Limb (tissue), 2 donors: ENCODE measurements around the gene TMTC4.
"Not testable (repeated sequence)": the region's sequence is repeated elsewhere in the genome, so short reads cannot be mapped to it uniquely, and the experiment has no call there.

Experiments used
- DNase-seq, 2 donors: peaks; one replicate each; pipeline ENCODE4 v3.0.0-alpha.2; 2016; ENCODE audit errors: extremely low spot score in 2 of 2

Gene TMTC4

DNA sequence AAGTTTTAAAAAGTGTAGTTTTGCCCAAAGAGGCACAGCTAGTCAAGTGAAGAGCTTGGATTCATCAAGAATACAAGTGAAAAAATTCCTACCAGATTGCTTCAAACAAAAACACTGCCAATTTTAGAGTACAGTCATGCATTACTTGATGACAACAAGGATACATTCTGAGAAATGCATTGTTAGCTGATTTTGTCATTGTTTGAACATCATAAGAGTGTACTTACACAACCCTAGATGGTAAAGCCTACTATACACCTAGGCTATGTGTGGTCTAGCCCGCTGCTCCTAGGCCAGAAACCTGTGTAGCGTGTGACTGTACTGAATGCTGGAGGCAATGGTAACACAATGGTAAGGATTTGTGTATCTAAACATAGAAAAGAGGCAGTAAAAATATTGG is 41.1 kb downstream of the TMTC4 start:
- no peak for DNase-seq

DNA sequence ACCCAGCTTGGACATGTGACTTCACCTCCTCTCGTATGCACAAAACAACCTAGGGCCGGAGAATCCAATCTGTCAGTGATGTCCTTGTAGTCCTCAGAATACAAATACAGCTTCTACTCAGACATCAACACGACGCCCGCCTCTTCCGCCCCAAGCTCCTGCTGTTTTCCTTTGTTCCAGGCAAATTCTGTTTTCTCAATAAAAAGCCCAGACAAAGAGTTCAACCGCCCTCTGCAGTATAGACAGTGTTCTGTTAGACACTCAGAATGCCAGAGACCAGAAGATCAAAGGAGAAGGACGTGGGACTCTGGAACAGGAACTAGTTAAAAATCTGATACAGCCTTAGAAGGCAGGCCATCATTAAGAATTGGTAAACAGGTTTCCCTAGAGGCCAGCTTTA is 44.0 kb downstream of the TMTC4 start:
- no peak for DNase-seq

DNA sequence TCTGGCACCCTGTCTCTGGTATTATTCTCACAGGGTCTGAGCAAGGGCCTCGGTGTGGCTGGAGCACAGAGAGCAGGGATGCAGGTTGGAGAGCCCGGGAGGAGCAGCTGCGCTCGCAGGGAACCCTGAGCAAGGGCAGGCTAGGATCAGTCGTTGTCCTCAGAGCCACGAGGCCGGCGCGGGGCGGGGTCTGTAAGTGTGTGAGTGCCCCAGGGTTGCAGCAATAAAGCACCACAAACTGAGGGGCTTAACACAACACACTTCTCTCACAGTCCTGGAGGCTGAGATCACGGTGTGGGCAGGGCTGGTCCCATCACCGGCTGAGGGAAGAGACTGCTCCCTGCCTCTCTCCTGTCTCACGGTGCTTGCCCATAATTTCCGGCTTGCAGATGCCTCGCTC is 47.5 kb downstream of the TMTC4 start:
- DNase-seq = no peak

DNA sequence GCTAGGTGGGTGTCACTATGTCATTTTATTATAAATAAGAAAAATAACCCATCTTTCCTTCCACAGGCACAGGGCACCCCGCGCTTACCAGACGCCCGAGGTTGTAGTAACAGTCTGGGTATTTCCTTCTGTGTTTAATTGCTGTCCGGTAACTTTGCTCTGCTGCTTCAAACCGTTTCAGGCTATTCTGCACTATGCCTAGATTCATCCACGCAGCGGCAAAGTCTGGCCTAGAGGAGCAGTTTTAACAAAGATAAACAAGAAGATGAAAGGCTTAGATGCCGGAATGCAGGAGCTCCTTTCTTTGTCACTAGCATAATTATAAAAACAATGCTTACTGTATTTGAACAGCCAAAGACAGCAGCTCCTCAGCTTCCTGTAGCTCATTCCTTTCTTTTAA is 49.1 kb downstream of the TMTC4 start:
- DNase-seq = no peak

DNA sequence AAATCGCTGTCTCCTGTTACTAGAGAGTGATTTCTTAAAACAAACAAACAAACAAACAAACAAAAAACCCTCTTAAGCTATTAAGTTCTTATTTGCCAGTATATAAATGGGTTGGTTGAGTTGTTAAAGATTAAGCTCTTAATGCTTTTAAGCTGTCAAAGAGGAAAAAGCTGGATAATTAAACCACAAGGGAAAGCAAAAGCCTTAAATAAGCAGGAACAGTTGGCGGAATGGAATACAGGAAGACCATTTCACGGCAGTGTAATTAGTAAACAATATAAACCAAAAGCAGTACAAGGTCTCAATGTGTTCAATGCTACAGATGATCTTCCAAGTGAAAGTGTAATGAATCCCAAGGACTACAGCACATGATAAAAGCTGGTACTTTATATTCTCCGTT is 53.8 kb downstream of the TMTC4 start:
- no peak for DNase-seq

DNA sequence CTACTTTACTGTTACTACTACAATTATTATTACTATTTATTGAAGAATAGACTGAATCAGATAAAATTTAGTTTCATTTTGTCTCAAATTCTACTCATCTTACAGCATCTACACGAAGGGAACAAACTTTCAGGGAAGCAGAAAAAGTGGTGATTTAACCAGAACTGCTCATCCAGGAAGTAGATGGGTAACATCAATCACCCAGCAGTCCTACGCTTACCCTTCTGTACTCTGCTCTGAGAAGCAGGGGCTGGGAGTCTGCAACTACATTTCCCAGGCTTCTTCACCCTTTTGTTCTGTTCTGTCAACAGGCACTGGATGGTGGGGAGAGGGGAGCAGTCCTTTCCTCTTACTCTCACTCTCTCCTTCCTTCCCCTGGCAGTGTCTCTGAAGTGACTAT is 54.7 kb downstream of the TMTC4 start:
- no peak for DNase-seq

DNA sequence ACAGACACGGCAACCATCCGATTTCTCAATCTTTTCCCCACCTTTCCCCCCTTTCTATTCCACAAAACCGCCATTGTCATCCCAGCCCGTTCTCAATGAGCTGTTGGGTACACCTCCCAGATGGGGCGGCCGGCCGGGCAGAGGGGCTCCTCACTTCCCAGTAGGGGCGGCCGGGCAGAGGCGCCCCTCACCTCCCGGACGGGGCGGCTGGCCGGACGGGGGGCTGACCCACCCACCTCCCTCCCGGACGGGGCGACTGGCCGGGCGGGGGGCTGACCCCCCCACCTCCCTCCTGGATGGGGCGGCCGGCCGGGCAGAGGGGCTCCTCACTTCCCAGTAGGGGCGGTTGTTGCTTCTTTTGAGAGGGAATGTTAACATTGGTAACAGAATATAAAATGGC is 55.7 kb downstream of the TMTC4 start:
- DNase-seq = not testable (repeated sequence)

DNA sequence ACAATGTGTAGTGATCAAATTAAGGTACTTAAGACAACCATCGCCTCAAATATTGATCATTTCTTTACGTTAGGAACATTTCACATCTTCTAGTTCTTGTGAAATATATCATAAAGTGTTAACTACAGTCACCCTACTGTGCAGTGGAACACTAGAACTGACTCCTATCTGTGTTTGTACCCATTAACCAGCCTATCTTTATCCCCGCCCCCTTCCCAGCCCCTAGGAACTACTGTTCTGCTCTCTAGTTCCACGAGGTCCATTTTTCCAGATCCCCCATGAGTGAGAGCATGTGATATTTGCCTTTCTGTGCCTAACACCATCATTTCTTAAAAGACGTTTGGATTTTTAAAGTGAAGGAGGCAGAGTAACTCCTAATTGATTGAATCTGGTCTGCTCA is 61.6 kb downstream of the TMTC4 start:
- DNase-seq = no peak

DNA sequence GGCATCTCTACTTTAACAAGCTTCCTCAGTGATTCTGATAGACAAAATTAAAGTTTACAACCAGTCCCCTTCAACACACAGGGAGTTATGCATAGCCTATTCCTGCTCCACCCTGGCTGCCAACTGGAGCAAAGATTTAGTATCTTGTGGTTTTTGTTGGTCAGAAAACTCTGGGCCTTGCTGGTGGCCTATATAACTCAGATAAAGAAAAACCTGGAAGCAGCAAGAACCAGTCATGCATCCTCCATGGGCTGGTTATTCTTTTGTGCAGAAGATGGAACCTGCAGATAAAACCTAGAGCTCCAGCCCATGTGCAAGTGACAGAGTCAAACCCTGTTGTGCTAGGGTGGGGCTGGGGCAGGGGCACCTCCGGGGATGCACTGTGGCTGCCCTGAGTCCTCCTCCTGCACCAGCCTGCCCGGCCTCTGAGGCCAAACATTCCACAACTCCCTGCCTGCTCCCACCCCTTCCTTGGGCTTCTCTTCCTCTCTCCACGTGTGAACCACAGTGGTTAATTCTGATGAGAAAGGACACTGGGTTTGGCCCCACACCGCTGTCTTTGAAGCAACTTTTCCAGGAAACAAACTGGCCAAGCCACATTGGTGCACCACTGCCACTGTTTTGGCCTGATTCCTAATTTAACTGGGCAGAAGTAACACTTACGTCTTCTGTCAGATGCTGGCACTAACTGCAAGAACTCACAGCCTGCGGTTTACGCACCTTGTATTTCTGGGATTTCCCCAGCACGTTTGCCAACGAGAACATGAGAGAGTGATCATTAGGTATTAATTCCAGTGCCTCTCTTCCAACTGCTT is 62.7 kb downstream of the TMTC4 start:
- DNase-seq = peak in 1 of 2 donors; percentile 17

DNA sequence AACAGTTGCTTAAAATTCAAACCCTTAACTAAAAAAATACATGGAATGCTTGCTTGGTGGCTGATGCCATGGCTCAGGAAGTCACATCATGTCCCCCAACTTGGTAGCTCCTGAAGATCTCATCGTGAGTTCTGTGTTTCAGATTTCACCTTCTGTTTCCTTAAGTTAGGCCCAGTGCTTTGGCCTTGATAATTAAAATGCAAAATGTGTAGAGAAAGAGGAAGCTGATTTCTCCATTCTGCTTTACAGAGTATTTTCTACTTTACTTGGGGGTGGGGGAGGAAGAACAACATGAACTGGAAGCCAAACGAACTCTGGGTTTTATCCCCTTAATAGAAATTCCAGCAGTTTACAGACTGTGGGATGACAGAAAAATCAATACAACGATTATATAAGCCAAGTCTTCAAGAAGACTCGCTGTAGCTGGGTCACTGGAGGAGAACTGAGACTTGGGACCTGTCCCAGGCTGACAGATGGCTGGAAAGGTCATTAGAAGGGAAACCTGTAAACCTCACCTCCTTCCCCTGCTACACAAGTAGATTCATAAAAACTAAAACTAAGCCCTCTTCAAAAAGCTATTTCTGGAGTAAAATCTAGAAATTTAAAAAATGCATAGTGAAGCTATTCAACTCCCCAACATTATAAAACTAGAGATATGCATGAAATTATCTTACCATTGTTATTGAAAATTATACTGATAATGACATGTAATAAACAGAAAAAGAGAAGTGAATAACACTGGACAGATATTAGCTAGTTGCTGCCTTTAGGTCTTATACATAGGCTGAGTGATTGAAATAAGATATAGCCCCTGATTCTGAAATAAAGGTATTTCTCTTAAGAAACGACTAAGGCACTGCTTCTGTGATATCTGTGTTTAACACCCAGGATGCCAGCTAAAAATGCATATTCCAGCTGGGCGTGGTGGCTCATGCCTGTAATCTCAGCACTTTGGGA is 63.9 kb downstream of the TMTC4 start:
- DNase-seq = no peak

DNA sequence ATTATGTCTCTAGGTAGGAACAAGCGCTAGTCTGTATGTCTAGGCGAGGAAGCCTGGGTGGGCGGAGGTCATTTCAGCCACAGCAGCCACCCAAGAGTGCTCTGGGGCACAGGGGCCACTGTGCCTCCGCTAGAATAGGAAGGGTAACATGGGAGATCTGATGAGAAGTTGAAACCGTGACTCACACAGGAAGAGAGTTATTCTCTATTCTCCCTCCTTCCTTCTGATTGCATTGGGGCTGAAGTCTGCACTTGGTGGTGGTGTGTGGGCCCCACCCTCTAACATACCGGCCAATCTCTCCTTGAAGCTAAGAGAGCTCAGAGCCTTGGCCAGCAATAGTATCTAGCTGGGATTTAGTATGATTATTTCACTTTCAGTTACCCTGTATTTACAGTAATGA is 65.7 kb downstream of the TMTC4 start:
- DNase-seq = no peak

DNA sequence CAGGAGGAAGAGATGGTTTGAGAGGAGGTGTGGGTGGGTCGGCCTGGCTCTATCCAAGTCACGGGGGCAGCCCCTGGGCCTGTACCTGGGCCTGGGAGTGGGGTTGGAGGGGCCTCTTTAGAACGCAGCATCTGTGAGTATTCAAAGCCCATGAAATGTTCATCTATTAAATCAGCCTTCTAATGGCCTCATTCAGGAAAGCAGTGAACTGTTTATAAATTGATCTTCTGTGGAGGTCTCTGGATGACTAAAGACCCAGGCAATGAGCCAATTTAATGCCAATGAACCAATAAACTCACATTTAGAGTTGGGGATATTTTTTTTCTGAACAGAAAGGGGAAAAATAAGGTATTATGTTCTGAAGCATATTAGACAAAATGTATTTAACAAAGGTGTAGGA is 66.1 kb downstream of the TMTC4 start:
- no peak for DNase-seq

DNA sequence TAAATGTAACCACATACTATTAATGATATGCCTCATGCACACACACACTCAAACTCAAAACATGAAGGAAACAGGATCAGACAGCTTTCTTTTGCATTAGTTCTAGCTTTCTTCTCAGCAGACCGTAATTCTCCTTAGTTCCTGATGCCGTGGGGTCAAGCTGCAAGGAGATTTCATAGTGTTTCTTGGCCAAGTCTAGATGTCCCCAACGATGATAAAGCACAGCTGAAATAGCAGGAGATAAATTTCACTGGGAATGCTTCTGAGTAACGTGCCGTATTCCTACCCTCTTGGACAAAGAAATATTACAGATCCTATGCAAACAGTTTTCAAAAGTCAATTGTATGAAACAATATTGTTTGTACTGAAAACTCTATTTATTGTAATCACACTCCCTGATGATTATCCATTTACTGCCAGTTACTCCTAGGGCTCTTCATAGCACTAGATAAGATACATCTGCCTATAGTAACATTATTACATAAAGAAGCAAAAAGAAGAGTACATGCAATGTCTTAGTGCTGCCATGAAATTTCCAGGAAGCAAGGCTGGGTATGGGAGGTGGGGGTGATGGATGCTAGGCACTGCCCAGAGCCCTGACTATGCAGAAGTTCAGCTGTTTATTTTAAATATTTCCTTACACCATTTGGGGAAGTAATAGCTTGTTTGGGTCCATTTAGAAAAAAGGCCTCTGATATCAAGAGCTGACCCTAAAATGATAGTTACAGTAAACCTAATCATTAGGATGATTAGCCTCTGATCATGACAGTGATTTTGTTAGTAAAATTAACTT is 69.5 kb downstream of the TMTC4 start:
- no peak for DNase-seq

DNA sequence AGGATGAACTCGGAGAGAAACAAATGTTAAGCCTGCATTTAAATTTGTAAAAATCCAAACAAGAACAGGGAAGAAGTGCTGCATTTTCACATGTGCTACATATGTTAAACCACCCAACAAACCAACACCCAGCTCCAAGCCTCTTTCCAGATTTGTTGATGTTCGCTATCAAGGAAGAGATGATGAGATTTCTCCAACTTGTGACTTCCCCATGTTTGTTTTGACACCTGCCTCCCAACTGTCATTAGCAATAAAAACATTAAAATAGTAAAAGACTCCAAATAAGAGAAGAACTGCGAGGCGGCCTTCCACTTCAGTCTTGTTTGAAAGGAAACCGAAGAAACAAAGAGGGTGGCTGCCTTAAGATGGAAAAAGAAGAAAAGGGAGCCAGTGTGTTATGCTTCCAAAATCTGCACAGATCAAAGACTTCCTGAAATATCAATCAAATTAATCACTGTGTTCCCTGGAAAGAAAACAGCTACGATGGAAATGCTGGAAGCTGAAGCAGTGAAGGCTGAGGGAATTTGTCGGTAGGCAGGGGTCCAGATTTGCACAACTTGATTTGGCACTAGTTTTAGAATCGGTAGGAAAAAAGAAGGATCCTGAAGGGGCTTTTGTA is 72.0 kb downstream of the TMTC4 start:
- DNase-seq = peak in 1 of 2 donors; percentile 33

DNA sequence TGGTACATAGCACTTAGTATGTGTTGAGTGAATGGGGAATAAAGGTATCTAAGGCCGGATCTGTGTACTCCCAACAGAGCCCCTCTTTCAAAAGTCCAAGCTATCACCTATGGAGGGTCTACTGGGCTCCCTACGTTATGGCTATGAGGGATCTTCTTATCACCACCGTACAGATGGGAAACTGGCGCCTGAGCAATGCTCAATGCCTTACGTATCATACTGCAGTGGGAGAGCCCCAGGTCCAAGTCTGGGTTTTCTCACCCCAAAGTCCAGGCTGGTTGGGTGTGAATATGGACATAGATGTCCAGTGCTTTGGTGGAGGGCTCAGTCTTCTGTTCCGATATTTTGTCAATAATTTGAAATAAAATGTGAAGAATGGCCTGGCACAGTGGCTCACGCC is 72.9 kb downstream of the TMTC4 start:
- DNase-seq = no peak

DNA sequence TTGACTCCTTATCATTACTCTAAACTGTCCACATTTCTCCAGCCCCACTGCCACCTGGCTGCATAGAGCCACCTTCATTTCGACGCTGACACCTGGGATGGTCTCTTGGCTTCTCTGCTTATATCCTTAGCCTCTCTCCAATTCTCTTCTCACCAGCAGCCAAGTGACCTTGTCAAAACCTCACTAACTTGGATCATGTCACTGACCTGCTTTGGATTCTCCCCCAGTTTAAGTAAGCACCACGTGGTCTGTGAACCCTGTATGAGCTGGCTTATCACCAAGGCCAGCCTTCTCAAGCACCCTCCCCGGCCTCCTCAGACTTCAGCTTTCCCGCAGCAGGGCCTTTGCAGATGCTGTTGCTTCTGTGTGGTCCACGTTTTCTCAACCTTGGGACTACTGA is 73.7 kb downstream of the TMTC4 start:
- DNase-seq = no peak

DNA sequence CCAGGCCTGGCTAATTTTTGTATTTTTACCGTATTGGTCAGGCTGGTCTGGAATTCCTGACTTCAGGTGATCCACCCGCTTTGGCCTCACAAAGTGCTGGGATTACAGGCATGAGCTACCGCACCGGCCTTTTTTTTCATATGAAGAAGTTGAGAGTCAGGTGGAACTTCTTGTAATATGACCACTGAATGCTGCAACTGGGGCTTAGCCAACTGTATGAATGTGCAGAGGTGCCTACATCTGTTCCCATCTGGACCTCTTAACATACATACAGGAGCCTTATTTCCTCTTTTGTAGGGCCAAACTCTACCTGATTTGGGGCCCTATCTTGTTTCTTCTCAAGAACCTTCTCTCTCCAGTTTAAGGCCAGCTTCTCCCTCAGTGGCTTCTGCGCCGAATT is 74.1 kb downstream of the TMTC4 start:
- DNase-seq = no peak

DNA sequence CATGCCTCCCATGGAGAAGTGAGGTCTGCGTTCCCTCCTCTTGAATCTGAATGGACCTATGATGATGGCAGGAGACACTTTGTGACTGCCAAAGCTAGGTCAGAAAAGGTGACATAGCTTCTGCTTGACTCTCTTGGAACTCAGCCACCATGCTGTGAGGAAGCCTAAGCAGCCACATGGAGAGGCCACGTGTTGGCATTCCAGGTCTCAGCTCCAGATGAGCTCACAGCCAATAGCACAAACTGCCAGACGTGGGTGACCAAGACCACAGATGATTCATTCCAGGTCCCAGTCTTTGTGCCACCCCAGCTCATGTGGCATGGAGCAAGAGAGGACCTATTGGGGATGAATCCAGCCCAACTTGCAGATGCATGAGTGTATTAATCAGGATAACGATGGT is 77.3 kb downstream of the TMTC4 start:
- DNase-seq = no peak

DNA sequence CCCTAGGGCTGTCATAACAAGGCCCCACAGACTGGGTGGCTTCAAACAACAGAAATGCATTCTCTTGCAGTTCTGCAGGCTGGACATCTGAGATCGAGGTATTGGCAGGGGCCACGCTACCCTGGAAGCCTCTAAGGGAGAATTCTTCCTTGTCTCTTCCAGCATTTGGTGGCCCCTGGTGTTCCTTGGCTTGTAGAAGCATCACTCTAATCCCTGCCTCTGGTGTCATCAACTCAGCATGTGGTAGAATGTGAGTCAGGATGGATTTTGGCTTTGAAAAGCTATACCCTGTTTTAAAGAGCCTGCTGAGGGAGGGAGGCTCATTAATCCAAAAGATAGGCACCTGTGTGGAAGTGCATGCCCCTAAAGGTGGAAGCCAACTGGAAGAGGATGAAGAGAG is 78.1 kb downstream of the TMTC4 start:
- no peak for DNase-seq

DNA sequence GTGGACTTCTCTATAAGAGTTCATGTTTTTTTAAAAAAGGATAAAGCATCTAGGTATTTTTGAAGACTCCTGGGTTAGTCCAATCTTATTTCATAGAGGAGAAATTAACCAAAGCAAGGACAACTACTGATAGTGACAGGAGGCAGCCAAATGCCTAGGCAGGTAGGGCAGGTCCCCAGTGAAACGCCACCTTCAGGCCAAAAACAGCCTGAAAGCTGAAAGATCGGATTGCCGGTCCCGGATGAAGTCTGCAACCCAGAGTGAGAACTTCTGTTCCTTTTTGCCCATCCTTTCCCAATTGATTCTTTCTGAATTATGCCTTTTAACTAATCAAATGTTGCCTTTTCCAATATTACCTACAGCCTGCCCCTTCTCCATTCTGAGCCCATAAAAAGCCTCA is 79.9 kb downstream of the TMTC4 start:
- DNase-seq = no peak

DNA sequence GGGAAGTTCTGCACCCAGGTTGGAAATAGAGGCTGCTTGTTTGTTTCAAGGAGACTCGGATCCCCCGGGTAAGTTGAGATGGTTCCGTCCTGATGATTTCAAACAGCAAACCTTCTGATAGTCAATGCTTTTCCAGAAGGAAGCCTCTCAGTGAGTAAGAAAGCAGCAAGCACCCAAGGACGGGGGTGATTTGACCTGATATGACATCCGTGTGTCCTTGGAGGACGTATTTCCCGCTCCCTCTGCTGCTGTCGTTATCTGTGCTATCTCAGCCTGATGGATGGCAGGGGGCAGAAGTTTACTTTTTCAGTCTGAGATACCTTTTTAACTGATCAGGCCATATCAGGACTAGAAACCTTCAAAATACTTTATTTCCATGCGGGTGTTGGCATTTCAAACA is 80.3 kb downstream of the TMTC4 start:
- DNase-seq = no peak
